Naive B cell (primary cell): ENCODE results near the gene RAB18. TPM values are rescaled to one million over a fixed set of nuclear protein-coding genes. Genes with fewer than 3 reads are reported as not detected.

Source experiments
- ATAC-seq, 2 donors: fragments of 150-1000 bp; cut with Tn5 transposase; 2 replicates each; pipeline ENCODE4 v1.10.0; 2021; ENCODE audit warnings: low read depth in 2 of 2, mild to moderate bottlenecking in 2 of 2, moderate library complexity in 2 of 2
- DNase-seq: peaks from one replicate; pipeline ENCODE4 v3.0.0; 2022
- H3K27ac Mint-ChIP-seq, 6 donors: one replicate each; pipeline ENCODE4 v1.8.0; 2020 to 2022; ENCODE audit warnings: mild to moderate bottlenecking in 6 of 6, mixed read lengths in 6 of 6, moderate library complexity in 5 of 6, inconsistent platforms in 2 of 6
- H3K27me3 Mint-ChIP-seq, 3 donors: one replicate each; pipeline ENCODE4 v1.8.0; 2021 to 2022; ENCODE audit warnings: mixed read lengths in 3 of 3, mild to moderate bottlenecking in 1 of 3
- H3K36me3 Mint-ChIP-seq, 2 donors: one replicate each; pipeline ENCODE4 v1.8.0; 2020 to 2022; ENCODE audit warnings: mixed read lengths in 2 of 2, inconsistent platforms in 1 of 2, mild to moderate bottlenecking in 1 of 2
- H3K4me1 Mint-ChIP-seq, 3 donors: one replicate each; pipeline ENCODE4 v1.8.0; 2020 to 2022; ENCODE audit warnings: mixed read lengths in 3 of 3, inconsistent platforms in 1 of 3, mild to moderate bottlenecking in 1 of 3, moderate library complexity in 1 of 3
- H3K4me3 Mint-ChIP-seq, 8 donors: one replicate each; pipeline ENCODE4 v1.8.0; 2020 to 2022; ENCODE audit warnings: mild to moderate bottlenecking in 8 of 8, mixed read lengths in 8 of 8, moderate library complexity in 8 of 8, inconsistent platforms in 2 of 8
- H3K9me3 Mint-ChIP-seq, 7 donors: one replicate each; pipeline ENCODE4 v1.8.0; 2020 to 2022; ENCODE audit warnings: mixed read lengths in 7 of 7, mild to moderate bottlenecking in 5 of 7, inconsistent platforms in 2 of 7, moderate library complexity in 1 of 7
- polyA plus RNA-seq, 6 donors: library from polyadenylated mRNA; unstranded; fragments of 300-500 nt; fragmentation: Illumina TruSeq; gene quantifications; one replicate each; pipeline ENCODE4 v1.2.3, GENCODE V29; 2021; ENCODE audit warnings: low read depth in 6 of 6

Gene RAB18
- polyA plus RNA-seq, 6 donors from 2014 or later, result 68.6 to 114 (median 74.4) TPM

DNA sequence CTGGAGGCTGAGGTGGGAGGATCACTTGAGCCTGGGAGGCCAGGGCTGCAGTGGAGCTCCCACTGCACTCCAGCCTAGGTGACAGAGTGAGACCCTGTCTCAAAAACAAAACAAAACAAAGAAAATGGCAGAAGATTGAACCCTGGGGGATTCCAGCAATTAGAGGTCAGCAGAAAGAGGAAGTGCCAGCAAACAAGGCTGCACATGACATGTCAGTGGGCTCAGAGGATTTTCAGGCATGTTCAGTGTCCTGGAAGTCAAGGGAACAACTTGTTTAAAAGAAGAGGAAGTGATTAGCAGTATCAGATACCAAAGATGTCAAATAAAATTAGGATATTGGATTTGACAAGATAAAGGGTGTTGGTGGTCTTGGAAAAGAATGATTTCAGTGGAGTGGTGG is 32.3 kb downstream of the RAB18 start:
- ATAC-seq, result peak; percentile 23 to 47
- Mint-ChIP-seq H3K36me3 (peaks cover 0 to 23% of the 10 kb centered on the region in 2 donors), H3K27me3 (no peaks in the 10 kb centered on the region), H3K27ac (no peak overlapping the region), H3K9me3 (no peaks in the 10 kb centered on the region), H3K4me3 (no peak overlapping the region), H3K4me1 (peaks cover 0 to under 1% (median 0%) of the 10 kb centered on the region in 3 donors)
- no peak for DNase-seq

DNA sequence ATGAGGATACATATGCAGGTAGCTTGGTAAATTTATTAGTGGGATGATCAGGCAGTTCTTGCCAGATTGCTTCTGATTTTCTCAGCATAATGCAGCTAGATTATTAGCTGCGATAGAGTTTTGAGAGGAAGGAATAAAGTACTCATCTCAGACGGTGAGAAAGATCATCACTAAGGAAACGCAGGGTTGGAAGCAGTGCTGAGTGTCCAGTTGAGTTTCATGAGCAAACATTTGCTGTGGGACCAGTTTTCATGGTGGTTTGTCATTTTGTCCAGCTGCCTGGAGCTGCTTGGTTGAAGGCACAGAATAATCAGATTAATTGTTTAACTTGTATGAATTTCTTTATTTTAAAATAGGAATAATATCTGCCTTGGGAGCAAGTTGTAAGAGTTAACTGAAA is 33.1 kb downstream of the RAB18 start:
- no peak overlapping the region for H3K4me3 Mint-ChIP-seq
- no peaks in the 10 kb centered on the region for H3K27me3 Mint-ChIP-seq
- H3K4me1 Mint-ChIP-seq, result peaks cover 0 to 5% (median 0%) of the 10 kb centered on the region in 3 donors
- no peaks in the 10 kb centered on the region for H3K9me3 Mint-ChIP-seq
- ATAC-seq (no peak), DNase-seq (no peak)
- H3K27ac Mint-ChIP-seq, result no peak overlapping the region
- H3K36me3 Mint-ChIP-seq, result peaks cover 0 to 23% of the 10 kb centered on the region in 2 donors

DNA sequence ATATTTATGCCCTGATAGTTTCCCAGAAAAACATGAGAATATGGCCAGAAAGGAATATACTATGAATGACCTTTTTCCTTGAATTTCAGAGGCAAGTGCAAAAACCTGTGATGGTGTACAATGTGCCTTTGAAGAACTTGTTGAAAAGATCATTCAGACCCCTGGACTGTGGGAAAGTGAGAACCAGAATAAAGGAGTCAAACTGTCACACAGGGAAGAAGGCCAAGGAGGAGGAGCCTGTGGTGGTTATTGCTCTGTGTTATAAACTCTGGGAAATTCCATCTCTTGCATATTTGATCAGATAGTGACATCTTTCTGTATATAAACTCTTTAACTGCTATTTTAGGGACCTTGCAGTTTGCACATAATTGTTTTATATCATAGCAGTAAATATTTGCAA is 33.7 kb downstream of the RAB18 start:
- Mint-ChIP-seq H3K4me1 (peaks cover 0 to 5% (median 0%) of the 10 kb centered on the region in 3 donors), H3K4me3 (no peak overlapping the region), H3K27ac (peak overlapping the region in 1 of 6 donors; percentile 12), H3K36me3 (peaks cover 0 to 23% of the 10 kb centered on the region in 2 donors), H3K27me3 (no peaks in the 10 kb centered on the region), H3K9me3 (no peaks in the 10 kb centered on the region)
- ATAC-seq, result no peak
- no peak for DNase-seq

DNA sequence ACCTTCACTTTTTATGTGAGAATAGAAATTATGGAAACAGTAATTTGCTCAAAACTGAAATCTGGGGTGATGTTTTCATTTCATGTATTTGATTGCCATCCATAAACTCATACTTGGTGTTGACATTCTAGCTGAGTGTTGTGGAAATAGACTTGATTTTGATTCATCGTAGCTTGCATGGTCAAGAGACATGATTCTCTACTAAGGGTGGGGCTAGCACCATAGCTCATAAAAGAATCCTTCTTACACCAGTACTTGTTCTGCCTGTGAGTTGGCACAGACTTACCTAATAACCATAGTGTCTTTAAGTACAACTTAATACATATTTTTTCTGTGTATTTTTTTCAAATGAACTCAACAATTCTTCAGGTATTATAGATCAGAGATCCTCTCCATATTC is 36.6 kb downstream of the RAB18 start:
- Mint-ChIP-seq H3K4me1 (peaks cover 0 to 5% (median 0%) of the 10 kb centered on the region in 3 donors), H3K27ac (peak overlapping the region in 2 of 6 donors; percentile 12 to 28), H3K27me3 (no peaks in the 10 kb centered on the region), H3K9me3 (no peaks in the 10 kb centered on the region), H3K36me3 (peaks cover 0 to 16% of the 10 kb centered on the region in 2 donors), H3K4me3 (no peak overlapping the region)
- DNase-seq (no peak), ATAC-seq (no peak)

DNA sequence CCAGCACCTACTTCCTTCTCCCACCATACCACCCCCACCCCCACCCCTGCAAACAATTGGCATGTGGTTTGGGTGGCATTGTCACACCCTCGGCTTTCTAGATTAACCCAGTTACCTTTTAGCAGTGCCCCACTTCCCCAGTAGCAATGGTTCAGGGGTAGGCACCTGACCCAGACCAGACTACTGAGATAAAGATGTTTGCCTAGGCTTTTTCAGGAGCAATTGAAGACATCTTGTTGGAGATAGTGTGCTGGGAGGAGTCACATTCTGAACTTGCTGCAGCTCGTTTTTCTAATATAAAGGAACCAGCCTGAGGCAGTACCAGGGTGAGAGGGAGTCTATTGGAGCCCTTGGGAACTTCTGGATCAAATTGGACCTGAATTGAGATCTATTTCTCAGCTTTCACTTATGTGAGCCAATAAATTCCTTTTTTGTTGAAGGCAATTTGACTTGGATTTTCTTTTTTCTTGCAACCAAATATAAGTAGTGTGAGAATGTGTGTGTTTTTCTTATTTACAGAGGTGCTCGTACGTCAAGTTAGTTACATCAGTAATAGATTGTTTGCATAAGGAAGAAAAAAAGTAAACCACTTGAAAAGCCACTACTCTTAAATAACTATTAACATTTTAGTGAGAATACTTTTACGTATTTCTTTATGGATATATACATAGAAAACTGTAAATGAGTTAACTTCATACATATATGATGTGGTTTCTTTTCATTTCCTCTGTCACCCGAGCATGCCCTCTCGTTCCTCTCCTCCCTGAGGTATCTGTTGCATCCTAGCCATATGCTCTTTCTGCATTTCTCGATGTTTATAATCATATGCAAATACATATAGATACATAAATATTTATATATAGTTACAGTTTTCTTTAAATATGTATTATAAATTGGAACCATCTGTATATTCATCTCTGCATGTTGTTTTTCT is 38.0 kb downstream of the RAB18 start:
- Mint-ChIP-seq H3K36me3 (peaks cover 0 to 16% of the 10 kb centered on the region in 2 donors), H3K4me3 (peak overlapping the region in 1 of 8 donors; percentile 63), H3K27me3 (no peaks in the 10 kb centered on the region), H3K4me1 (peaks cover 0 to 5% (median 3%) of the 10 kb centered on the region in 3 donors), H3K27ac (peak overlapping the region in 3 of 6 donors; percentile 13 to 83 (median 70)), H3K9me3 (no peaks in the 10 kb centered on the region)
- ATAC-seq (no peak), DNase-seq (no peak)

DNA sequence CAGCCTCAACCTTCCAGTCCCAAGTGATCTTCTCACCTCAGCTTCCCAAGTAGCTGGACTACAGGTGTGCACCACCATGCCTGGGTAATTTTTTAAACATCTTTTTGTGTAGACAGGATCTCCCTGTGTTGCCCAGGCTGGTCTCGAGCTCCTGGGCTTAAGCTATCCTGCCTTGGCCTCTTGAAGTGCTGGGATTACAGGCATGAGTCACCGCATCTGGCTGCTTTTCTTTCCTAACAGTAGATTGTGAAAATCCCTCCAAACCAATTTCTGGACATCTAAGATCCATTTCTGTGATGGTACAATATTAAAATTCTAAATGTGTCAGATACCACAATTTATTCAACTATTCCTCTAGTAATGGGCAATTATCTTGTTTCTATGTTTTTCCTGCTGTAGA is 38.7 kb downstream of the RAB18 start:
- H3K9me3 Mint-ChIP-seq, result peaks cover 0 to 2% (median 0%) of the 10 kb centered on the region in 7 donors
- ATAC-seq (no peak), DNase-seq (no peak)
- H3K4me3 Mint-ChIP-seq, result peak overlapping the region in 1 of 8 donors; percentile 63
- H3K4me1 Mint-ChIP-seq, result peaks cover 0 to 5% (median 3%) of the 10 kb centered on the region in 3 donors
- H3K27me3 Mint-ChIP-seq, result no peaks in the 10 kb centered on the region
- peaks cover 0 to 14% of the 10 kb centered on the region in 2 donors for H3K36me3 Mint-ChIP-seq
- peak overlapping the region in 2 of 6 donors; percentile 40 to 81 for H3K27ac Mint-ChIP-seq

DNA sequence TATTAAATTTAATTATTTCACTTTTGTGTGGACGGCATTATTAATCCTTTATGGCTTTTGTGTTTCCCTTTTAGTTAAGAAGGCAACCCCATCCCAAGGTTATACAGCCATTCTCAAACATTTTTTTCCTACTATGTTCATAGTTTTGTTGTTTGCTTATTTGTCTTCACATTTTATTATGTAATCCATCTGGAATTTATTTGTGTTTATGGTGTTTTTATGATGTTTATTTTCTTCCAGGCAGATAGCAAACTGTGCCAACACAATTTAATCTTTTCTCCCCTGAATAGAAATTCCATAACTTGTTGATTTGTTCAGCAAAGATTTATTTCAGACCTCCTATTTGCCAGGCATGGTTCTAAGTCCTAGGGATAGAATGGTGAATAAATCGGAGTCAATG is 42.9 kb downstream of the RAB18 start:
- peaks cover 0 to 3% (median 0%) of the 10 kb centered on the region in 3 donors for H3K4me1 Mint-ChIP-seq
- no peaks in the 10 kb centered on the region for H3K36me3 Mint-ChIP-seq
- H3K9me3 Mint-ChIP-seq, result peaks cover 0 to 3% (median 0%) of the 10 kb centered on the region in 7 donors
- H3K4me3 Mint-ChIP-seq, result no peak overlapping the region
- H3K27ac Mint-ChIP-seq, result peak overlapping the region in 1 of 6 donors; percentile 9
- ATAC-seq, result no peak
- H3K27me3 Mint-ChIP-seq, result no peaks in the 10 kb centered on the region
- DNase-seq, result no peak

DNA sequence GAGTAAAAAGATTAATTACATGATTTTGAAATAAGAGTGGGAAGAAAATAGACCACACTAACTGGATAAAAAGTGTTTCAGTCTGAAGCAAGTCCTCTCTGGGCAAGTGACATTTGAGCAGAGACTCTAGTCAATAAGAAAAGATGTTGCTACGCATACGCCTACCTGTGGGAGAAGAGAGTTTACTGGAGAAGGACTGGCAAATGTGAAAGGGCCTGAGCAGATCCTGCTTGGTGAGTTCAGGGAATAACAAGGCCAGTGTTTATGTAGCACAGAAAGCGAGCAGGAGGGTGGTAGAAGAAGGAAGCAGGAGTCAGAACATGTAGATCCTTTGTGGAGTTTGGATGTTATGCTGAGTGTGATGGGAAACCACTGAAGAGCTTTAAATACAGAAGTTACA is 43.4 kb downstream of the RAB18 start:
- Mint-ChIP-seq H3K4me1 (peaks cover 0 to 3% (median 0%) of the 10 kb centered on the region in 3 donors), H3K9me3 (peaks cover 0 to 3% (median 0%) of the 10 kb centered on the region in 7 donors), H3K36me3 (no peaks in the 10 kb centered on the region), H3K27ac (peak overlapping the region in 2 of 6 donors; percentile 9 to 86), H3K4me3 (no peak overlapping the region), H3K27me3 (no peaks in the 10 kb centered on the region)
- DNase-seq (no peak), ATAC-seq (no peak)

DNA sequence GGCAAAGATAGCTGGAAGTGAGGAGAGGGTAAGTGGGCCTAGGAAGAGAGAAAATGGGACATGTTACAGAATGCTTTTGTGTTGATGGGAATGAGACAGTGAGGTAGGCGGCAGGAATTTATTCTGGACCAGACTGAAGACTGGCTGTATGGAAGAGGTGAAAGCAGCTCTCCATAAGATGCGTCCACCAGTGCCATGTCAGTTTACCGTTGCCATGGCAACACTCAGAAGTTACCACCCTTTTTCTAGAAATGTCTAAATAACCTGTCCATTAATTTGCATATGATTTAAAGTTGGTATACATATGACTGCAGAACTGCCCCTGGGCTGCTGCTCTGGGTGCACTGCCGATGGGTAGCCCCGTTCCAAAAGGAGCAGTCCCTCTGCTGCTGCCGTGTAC is 46.7 kb downstream of the RAB18 start:
- Mint-ChIP-seq H3K27ac (no peak overlapping the region), H3K27me3 (no peaks in the 10 kb centered on the region), H3K9me3 (peaks cover 0 to 3% (median 0%) of the 10 kb centered on the region in 7 donors), H3K4me3 (no peak overlapping the region), H3K36me3 (no peaks in the 10 kb centered on the region), H3K4me1 (peaks cover 0 to 2% (median 0%) of the 10 kb centered on the region in 3 donors)
- ATAC-seq, result no peak
- DNase-seq, result no peak

DNA sequence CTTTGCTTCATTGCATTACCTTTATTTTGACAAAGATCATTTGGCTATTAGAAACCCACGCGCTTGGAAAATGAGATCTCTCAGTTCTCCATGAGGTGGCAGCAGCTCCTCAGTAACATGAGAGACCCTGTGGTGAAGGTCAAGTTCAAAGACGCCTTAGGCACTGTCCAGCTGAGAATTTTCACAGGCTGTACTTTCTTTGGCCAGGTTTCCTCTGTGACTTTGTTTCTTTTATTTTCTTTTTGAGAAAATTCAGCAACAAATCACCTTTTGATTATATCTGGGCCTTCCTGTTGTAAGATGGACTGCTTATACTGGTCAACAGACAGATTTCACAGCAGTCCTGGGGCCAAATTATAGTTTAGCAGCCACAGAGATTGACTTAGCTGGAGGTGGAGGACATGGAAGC is 54.5 kb downstream of the RAB18 start:
- no peaks in the 10 kb centered on the region for H3K9me3 Mint-ChIP-seq
- H3K4me3 Mint-ChIP-seq, result peak overlapping the region in 1 of 8 donors; percentile 7

DNA sequence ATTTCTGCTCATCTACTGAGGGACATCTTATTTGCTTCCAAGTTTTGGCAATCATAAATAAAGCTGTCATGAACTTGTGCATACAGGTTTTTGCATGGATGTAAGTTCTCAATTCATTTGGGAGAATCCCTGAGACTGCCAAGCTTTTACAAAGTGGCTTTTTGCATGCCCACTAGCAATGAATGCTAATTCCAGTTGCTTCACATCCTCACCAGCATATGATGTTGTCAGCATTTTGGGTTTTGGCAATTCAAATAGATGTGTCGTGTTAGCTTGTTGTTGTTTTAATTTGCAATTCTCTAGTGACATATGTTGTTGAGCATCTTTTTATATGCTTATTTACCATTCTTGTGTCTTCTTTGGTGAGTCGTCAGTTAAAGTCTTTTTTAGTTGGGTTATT is 57.2 kb downstream of the RAB18 start:
- peaks cover 12 to 16% (median 13%) of the 10 kb centered on the region in 3 donors for H3K4me1 Mint-ChIP-seq
- no peaks in the 10 kb centered on the region for H3K9me3 Mint-ChIP-seq
- H3K4me3 Mint-ChIP-seq, result no peak overlapping the region
- ATAC-seq, result no peak
- no peak overlapping the region for H3K27ac Mint-ChIP-seq
- no peaks in the 10 kb centered on the region for H3K36me3 Mint-ChIP-seq
- DNase-seq, result no peak
- no peaks in the 10 kb centered on the region for H3K27me3 Mint-ChIP-seq

More for the DNA sequence above, 54.5 kb downstream of the RAB18 start:
- H3K4me1 Mint-ChIP-seq, result no peaks in the 10 kb centered on the region
- DNase-seq, result no peak
- no peak overlapping the region for H3K27ac Mint-ChIP-seq
- ATAC-seq, result no peak
- H3K27me3 Mint-ChIP-seq, result no peaks in the 10 kb centered on the region
- H3K36me3 Mint-ChIP-seq, result no peaks in the 10 kb centered on the region

DNA sequence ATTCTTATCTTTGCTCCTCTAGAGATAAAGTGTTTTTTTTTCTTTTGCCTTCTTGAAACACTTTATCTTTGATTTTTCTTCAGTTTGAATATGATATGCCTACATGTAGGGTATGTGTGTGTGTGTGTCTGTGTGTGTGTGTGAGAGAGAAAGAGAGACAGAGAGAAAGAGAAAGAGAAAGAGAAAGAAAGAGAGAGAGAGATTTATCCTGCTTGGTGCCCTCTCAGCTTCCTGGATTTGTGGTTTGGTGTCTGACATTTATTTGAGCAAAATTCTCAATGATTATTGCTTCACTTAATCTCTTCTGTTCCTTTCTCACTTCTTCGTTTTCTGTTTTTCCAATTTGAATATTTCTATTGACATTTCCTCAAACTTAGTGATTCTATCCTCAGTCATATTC is 60.3 kb downstream of the RAB18 start:
- peak; percentile 18 to 39 for ATAC-seq
- H3K27me3 Mint-ChIP-seq, result no peaks in the 10 kb centered on the region
- peaks cover 19 to 29% (median 24%) of the 10 kb centered on the region in 3 donors for H3K4me1 Mint-ChIP-seq
- DNase-seq, result no peak
- peaks cover 0 to 2% (median 0%) of the 10 kb centered on the region in 7 donors for H3K9me3 Mint-ChIP-seq
- peak overlapping the region in 4 of 6 donors; percentile 19 to 51 (median 35) for H3K27ac Mint-ChIP-seq
- peak overlapping the region in 3 of 8 donors; percentile 4 to 47 (median 43) for H3K4me3 Mint-ChIP-seq
- peaks cover 0 to 5% of the 10 kb centered on the region in 2 donors for H3K36me3 Mint-ChIP-seq

DNA sequence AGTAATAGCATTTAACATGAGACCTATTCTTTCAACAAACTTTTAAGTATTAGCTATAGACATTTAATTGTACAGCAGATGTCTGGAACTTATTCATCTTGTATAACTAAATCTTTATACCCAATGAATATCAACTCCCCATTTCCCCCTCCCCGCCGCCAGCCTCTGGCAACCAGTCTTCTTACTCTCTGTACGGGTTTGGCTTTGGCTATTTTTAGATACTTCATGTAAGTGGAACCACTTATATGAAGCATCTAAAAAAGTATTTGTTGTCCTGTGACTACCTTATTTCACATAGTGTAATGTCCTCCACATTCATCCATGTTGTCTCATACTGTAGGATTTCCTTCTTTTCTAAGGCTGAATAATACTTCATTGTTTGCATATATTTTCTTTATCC is 60.8 kb downstream of the RAB18 start:
- peaks cover 0 to 5% of the 10 kb centered on the region in 2 donors for H3K36me3 Mint-ChIP-seq
- peaks cover 19 to 29% (median 24%) of the 10 kb centered on the region in 3 donors for H3K4me1 Mint-ChIP-seq
- ATAC-seq (no peak), DNase-seq (no peak)
- H3K9me3 Mint-ChIP-seq, result peaks cover 0 to 2% (median 0%) of the 10 kb centered on the region in 7 donors
- H3K27ac Mint-ChIP-seq, result peak overlapping the region in 2 of 6 donors; percentile 19 to 21
- H3K4me3 Mint-ChIP-seq, result peak overlapping the region in 1 of 8 donors; percentile 2
- H3K27me3 Mint-ChIP-seq, result no peaks in the 10 kb centered on the region
